ENCODE data around the gene AGR2. TPM values are rescaled to one million over a fixed set of nuclear protein-coding genes. Genes with fewer than 3 reads are reported as not detected.

Gene AGR2
- total RNA-seq, 1 donor from 2014 or later, result not detected

DNA sequence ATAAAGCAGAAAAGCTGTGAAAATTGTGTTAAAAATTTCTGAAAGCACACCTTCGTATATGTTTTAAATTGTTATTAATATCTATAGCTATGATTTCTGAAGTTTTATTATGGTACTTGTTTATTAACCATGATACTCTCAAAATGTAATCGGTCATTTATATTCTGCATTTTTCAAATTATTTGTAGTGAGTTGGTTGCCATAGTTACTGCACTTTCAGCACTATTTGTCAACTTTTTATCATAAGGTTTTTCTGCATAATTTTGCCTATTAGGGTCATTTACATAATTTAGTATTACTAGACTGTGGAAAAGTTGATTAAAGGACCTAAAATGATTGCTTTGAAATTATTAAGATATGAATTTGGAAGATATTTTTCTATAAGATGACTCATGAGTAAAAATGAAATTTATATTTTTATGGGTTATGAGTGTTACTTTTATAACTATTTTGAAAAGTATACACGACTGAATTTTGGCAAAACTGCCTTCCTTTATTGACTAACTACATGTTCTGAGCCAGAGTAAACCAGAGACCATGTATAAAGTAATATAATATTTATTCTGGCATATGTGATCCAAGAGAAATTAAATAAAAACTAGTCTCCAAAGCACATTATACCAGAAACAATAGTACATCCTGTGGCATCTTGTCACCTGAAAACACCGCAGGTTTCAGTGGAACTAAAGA is 7.9 kb upstream of the AGR2 start:
- H3K9me3 ChIP-seq (replicated peaks), result no peaks in the 10 kb centered on the region
- no peak for DNase-seq
- no peak for TF ChIP-seq CTCF (IDR thresholded peaks at IDR 0.05; ENCODE audit: borderline replicate concordance)
- no peak overlapping the region for H3K27ac ChIP-seq (replicated peaks)
- no peaks in the 10 kb centered on the region for H3K4me1 ChIP-seq
- no peak overlapping the region for H3K4me3 ChIP-seq
- intact Hi-C loops (cut with micrococcal nuclease), result no loop called here
- no peaks in the 10 kb centered on the region for H3K36me3 ChIP-seq
- no peaks in the 10 kb centered on the region for H3K27me3 ChIP-seq (ENCODE audit: low read depth)

- intact Hi-C loops (cut with micrococcal nuclease), result no loop called here
- Histone ChIP-seq H3K27me3 (ENCODE audit: low read depth) (no peaks in the 10 kb centered on the region), H3K4me1 (no peaks in the 10 kb centered on the region), H3K36me3 (no peaks in the 10 kb centered on the region), H3K9me3 (replicated peaks) (no peaks in the 10 kb centered on the region), H3K4me3 (no peak overlapping the region), H3K27ac (replicated peaks) (no peak overlapping the region)
- no peak for DNase-seq
- no peak for TF ChIP-seq CTCF (IDR thresholded peaks at IDR 0.05; ENCODE audit: borderline replicate concordance)
Observed at GRCh38 chr7:16811551-16811950, 6.8 kb upstream of the AGR2 start.

- Histone ChIP-seq H3K36me3 (no peaks in the 10 kb centered on the region), H3K27me3 (ENCODE audit: low read depth) (no peaks in the 10 kb centered on the region), H3K27ac (replicated peaks) (no peak overlapping the region), H3K4me1 (no peaks in the 10 kb centered on the region), H3K9me3 (replicated peaks) (no peaks in the 10 kb centered on the region), H3K4me3 (no peak overlapping the region)
- intact Hi-C loops (cut with micrococcal nuclease), result no loop called here
- no peak for DNase-seq
- no peak for TF ChIP-seq CTCF (IDR thresholded peaks at IDR 0.05; ENCODE audit: borderline replicate concordance)
Observed at GRCh38 chr7:16810573-16810972, 5.8 kb upstream of the AGR2 start.

DNA sequence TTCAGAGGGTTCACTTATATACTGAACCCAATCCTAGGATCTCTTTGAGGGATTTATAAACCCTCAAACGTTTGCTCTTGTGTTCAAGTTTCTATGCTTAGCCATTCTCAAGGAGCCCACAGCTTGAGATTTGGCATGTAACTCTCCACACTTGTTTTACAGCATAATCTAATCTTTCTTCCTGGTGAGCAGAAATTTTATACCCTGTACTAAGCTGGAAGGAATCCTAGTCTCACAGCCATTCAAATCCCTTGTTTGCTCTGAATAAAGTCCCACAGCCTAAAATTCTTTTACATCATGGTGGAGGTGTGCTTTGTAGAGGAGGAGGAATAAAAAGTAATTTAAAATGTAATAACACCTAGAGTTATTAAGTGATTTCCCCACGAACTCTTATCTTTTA is 5.3 kb upstream of the AGR2 start:
- no peak overlapping the region for H3K4me3 ChIP-seq
- intact Hi-C loops (cut with micrococcal nuclease), result no loop called here
- no peak for TF ChIP-seq CTCF (IDR thresholded peaks at IDR 0.05; ENCODE audit: borderline replicate concordance)
- no peaks in the 10 kb centered on the region for H3K36me3 ChIP-seq
- no peaks in the 10 kb centered on the region for H3K9me3 ChIP-seq (replicated peaks)
- no peaks in the 10 kb centered on the region for H3K27me3 ChIP-seq (ENCODE audit: low read depth)
- no peaks in the 10 kb centered on the region for H3K4me1 ChIP-seq
- DNase-seq, result no peak
- H3K27ac ChIP-seq (replicated peaks), result no peak overlapping the region

- no peak for TF ChIP-seq CTCF (IDR thresholded peaks at IDR 0.05; ENCODE audit: borderline replicate concordance)
- no peaks in the 10 kb centered on the region for H3K9me3 ChIP-seq (replicated peaks)
- H3K4me3 ChIP-seq, result no peak overlapping the region
- no peaks in the 10 kb centered on the region for H3K36me3 ChIP-seq
- H3K4me1 ChIP-seq, result no peaks in the 10 kb centered on the region
- H3K27me3 ChIP-seq (ENCODE audit: low read depth), result no peaks in the 10 kb centered on the region
- no peak overlapping the region for H3K27ac ChIP-seq (replicated peaks)
- no peak for DNase-seq
- intact Hi-C loops (cut with micrococcal nuclease), result loop anchor here (10.0 kb wide), 1 partner anchor 109 kb away; no protein-coding TSS in a partner anchor
Observed at GRCh38 chr7:16805441-16805840, 642 bp upstream of the AGR2 start.

Data from left ventricle myocardium inferior (tissue), 1 donor.